Occipital lobe (tissue), 2 donors: Measurements from ENCODE around the gene HNF4A. TPM values are rescaled to one million over a fixed set of nuclear protein-coding genes. Genes with fewer than 3 reads are reported as not detected.

Experiments used
- DNase-seq: peaks from one replicate; lab custom pipeline; 2025; lab: John Stamatoyannopoulos, UW
- total RNA-seq: library from RNA; depleted of rRNA; stranded (reverse); fragments of >200 nt; gene quantifications from one replicate; pipeline ENCODE4 v1.2.3, GENCODE V29; 2014

Gene HNF4A
- total RNA-seq, 1 donor from 2014 or later: not detected

GRCh38 chr20:44424039-44424495 is 68.6 kb downstream of the HNF4A start:
- no peak for DNase-seq

GRCh38 chr20:44425923-44426322 is 70.4 kb downstream of the HNF4A start:
- DNase-seq: no peak

- no peak for DNase-seq
Measured at GRCh38 chr20:44426879-44427790, 71.6 kb downstream of the HNF4A start.

- no peak for DNase-seq
Measured at GRCh38 chr20:44427804-44428173, 72.3 kb downstream of the HNF4A start.

GRCh38 chr20:44428174-44429016 is 72.9 kb downstream of the HNF4A start:
- no peak for DNase-seq

GRCh38 chr20:44429017-44429339 is 73.5 kb downstream of the HNF4A start:
- DNase-seq: no peak

- DNase-seq: no peak
Measured at GRCh38 chr20:44429419-44430269, 74.1 kb downstream of the HNF4A start.

GRCh38 chr20:44430270-44431065 is 75.0 kb downstream of the HNF4A start:
- no peak for DNase-seq

- no peak for DNase-seq
Measured at GRCh38 chr20:44431118-44431501, 75.6 kb downstream of the HNF4A start.

- DNase-seq: no peak
Measured at GRCh38 chr20:44431502-44432234, 76.2 kb downstream of the HNF4A start.

- no peak for DNase-seq
Measured at GRCh38 chr20:44432618-44433577, 77.4 kb downstream of the HNF4A start.

- DNase-seq: no peak
Measured at GRCh38 chr20:44433751-44434538, 78.4 kb downstream of the HNF4A start.

- no peak for DNase-seq
Measured at GRCh38 chr20:44435630-44436335, 80.3 kb downstream of the HNF4A start.

- DNase-seq: no peak
Measured at GRCh38 chr20:44436393-44436792, 80.9 kb downstream of the HNF4A start.

- DNase-seq: no peak
Measured at GRCh38 chr20:44437497-44437896, 82.0 kb downstream of the HNF4A start.

GRCh38 chr20:44438782-44439181 is 83.3 kb downstream of the HNF4A start:
- no peak for DNase-seq

GRCh38 chr20:44439318-44439717 is 83.8 kb downstream of the HNF4A start:
- no peak for DNase-seq
